GM19452 (cell line): ENCODE results near the gene KIR3DL3.
"Not testable (repeated sequence)": the region's sequence is repeated elsewhere in the genome, so short reads cannot be mapped to it uniquely, and the experiment has no call there.

Experiments
- ATAC-seq: cut with Tn5 transposase; IDR thresholded peaks from one replicate; pipeline ENCODE4 v1.9.1; 2021; ENCODE audit not compliant: unreplicated experiment

KIR3DL3 gene

DNA sequence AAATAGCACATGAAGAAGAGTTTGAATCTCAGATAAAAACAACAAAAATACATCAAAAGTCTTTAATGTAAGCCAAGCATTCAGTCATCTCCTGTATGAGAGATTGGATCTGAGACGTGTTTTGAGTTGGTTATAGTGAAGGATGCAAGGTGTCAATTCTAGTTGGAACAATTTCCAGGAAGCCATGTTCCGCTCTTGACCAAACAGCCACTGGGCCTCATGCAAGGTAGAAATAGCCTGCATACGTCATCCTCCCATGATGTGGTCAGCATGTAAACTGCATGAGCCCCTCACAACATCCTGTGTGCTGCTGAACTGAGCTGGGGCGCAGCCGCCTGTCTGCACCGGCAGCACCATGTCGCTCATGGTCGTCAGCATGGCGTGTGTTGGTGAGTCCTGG is at the start of gene KIR3DL3:
Gene KIR3DL3 (plus strand): TSS at position 301 of the 400 bp plus-strand sequence. CDS start 55 bp downstream, at position 356.
- no peak for ATAC-seq

DNA sequence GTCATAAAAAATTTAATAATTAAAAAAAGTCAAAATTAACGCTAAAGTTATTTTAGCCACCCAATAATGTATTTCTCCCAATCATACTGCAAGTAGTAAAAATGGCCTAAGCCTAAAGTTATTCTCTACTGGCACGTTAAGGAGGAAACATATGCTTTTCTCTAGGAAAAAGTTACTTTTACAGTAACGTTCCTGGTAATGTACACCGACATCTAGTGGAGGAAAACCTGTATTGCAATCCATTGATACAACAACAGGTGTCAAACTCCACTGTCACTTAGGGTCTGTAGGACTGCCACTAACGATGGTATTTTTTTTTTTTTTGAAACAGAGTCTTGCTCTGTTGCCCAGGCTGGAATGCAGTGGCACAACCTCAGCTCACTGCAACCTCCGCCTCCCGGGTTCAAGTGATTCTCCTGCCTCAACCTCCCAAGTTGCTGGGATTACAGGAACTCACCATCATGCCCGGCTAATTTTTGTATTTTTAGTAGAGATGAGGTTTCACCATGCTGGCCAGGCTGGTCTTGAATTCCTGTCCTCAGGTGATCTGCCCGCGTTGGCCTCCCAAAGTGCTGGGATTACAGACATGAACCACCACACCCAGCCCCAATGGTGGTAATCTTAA is 47.9 kb upstream of the KIR3DL3 start:
- not testable (repeated sequence) for ATAC-seq

DNA sequence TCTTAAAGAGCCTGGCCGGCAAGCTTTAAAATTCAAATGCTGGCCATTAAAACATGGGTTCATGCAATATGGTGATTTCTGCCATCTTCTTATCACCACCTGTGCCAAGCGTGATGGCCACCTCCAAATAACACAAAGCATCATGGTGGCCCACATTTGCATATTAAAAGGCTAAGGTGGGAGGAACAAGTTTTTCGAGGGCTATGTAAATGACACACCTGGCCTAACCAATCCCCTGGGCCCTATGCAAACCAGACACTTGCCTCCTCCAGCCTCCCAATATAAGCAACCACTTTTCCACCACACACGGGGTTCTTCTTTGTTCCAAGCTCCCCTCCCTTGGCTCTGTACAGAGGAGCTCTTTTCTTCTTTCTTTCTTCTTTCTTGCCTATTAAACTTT is 47.0 kb upstream of the KIR3DL3 start:
- no peak for ATAC-seq

DNA sequence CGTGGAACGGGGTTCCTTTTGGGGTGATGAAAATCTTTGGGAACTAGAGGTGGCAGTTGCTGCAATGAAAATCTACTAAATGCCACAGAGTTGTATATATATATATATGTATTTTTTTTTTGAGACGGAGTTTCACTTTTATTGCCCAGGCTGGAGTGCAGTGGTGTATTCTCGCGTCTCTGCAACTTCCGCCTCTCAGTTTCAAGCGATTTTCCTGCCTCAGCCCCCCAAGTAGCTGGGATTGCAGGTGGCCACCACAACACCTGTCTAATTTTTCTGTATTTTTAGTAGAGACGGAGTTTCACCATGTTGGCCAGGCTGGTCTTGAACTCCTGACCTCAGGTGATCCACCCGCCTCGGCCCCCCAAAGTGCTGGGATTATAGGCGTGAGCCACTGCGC is 42.6 kb upstream of the KIR3DL3 start:
- ATAC-seq: not testable (repeated sequence)

DNA sequence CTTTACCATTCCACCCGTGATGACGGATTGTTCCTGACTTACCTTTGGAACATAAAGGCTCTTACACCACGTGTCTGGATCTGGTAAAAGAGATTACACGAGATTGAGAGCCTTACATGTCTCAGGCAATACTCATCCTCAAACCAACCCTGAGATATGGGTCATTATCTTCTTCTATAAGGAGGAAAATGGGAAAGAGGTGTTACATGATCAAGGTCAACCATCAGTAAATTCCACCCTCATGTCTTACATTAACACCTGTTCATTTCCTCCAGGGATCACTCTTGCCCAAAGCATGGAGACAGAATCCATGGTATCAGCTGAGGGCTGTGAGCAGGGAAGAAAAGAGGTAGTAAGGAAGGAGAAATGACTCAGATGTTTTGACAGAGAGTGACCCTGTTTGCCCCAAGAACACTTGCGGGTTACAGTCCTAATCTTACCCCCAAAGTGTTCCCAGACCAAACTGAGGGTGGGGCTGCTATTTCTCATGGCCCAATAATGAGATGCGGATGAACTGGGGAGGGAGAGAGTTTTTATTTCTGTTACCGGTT is 41.9 kb upstream of the KIR3DL3 start:
- ATAC-seq: no peak

DNA sequence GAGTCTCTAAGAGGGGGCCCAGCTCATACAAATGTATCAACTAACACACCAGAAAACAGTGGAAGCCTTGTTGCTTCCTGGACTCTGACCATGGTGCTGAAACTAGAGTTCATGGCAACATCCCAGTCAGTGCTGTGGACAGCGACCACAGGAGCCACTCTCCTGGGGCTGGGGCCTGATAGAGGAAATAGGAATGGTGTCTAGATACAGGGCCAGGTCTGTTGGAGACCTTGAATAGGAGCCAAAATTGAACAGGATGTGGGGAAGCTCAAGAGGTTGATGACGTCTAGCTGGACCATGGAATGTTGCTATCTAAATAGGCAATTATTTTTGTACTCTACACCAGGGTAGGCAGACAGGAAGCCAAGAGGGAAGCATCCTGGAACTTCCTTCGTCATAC is 39.7 kb upstream of the KIR3DL3 start:
- no peak for ATAC-seq

DNA sequence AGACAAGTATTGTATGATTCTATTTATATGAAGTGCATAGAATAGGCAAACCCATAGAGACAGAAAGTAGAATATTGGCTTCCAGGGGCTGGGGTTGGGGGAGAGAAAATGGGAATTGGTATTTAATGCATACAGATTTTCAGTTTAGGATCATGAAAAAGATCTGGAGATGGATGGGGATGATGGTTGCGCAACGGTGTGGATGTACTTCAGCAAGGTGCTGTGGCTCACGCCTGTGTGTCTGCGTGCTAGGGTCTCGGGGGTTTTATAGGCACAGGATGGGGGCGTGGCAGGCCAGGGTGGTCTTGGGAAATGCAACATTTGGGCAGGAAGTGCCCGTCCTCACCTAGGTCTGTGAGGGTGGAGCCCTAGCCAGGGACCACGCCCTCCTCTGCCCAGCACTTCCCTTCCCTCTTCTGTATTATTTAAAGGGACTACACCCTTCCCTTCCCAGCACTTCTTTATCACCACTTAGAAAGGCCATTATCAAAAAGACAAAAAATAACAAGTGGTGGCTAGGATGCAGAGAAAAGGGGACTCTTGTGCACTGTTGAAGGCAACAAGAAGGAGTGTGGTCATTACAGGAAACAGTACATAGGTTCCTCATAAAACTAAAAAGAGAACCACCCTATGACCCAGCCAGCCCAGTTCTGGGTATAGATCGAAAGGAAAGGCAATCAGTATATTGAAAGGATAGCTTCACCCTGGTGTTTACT is 32.5 kb upstream of the KIR3DL3 start:
- no peak for ATAC-seq

DNA sequence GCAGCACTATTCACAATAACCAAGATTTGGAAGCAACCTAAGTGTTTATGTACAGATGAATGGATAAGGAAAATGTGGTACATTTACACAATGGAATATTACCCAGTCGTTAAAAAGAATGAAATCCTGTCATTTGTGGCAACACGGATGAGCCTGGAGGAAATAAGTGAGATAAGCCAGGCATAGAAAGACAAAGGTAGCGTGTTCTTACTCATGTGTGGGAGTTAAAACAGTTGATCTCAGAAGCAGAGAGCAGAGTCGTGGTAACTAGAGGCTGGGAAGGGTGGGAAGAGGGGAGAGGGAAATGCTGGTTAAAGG is 32.0 kb upstream of the KIR3DL3 start:
- no peak for ATAC-seq

DNA sequence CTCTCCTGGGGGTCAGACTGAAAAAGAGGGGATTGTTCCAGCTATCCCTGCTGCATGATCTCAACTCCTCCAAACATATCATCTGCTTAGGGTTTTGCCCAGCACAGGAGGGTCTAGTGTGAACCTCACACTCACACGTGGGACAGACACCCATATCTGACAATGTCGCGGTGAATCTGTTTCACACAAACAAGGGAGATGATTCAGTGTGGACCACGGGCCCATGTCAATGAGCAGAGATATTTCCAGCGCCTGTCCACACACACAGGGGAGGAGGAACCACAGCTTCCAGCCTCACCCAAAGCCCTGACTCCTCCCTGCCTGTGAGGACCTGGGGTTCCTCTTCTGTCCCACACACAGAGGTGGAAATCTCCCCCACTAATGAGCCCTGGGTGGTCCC is 29.6 kb upstream of the KIR3DL3 start:
- no peak for ATAC-seq

DNA sequence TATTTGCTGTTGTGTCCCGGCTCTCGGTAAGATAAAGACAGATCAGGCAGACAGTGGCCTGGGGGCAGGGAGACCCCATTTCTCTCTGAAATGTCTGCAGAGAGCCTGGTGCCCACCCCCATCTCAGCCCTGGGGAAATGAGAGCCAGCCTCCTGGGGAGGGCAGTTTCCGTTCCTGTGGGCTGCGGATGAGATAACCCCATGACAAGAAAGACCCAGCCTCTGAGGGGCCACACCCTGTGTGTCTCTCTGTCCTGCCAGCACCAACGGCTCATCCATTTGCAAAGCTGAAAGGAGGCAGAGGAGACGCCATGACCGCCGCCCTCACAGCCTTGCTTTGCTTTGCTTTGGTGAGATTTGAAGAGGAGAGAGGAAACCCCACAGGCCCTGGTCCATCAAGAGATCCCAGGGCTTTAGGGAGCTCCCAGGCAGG is 28.1 kb upstream of the KIR3DL3 start:
- no peak for ATAC-seq

DNA sequence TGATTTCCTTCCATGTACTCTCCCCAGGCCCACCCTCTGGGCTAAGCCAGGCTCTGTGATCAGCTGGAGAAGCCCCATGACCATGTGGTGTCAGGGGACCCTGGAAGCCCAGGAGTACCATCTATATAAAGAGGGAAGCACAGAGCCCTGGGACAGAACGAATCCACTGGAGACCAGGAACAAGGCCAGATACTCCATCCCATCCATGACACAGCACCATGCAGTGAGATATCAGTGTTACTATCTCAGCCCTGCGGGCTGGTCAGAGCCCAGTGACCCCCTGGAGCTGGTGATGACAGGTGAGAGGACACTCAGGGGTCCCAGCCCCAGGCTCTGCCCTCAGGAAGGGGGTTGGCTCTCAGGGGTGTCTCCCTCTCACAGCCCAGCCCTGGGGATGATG is 27.5 kb upstream of the KIR3DL3 start:
- no peak for ATAC-seq

DNA sequence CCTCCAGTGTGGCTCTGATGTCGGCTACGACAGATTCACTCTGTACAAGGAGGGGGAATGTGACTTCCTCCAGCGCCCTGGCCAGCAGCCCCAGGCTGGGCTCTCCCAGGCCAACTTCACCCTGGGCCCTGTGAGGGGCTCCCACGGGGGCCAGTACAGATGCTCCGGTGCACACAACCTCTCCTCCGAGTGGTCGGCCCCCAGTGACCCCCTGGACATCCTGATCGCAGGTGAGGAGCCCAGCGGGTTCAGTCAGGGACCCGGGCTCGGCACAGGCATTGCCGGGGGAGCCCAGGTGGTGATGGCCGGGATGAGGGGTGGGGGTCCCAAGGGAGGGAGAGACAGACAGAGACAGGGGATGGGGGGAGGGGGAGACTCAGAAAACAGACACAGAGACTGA is 26.5 kb upstream of the KIR3DL3 start:
- ATAC-seq: not testable (repeated sequence)

DNA sequence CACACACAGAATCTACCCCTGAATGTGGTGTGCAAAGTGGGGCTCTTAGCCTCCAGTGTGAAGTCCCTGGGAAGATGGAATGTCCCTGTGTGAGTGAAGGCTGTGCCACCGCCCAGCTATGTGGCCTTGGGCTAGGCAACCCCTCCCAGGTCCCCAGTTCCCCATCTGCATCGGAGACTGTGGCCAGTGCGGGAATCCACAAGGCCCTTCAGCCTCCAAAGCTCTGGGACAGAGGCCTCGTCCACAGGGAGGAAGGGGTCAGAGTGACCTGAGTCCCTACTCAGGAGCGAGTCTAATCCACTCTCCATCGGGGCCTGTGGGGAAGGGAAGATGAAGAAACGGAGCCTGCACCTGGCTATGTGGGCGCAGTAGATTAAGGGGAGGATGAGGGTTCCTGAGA is 19.3 kb upstream of the KIR3DL3 start:
- no peak for ATAC-seq

DNA sequence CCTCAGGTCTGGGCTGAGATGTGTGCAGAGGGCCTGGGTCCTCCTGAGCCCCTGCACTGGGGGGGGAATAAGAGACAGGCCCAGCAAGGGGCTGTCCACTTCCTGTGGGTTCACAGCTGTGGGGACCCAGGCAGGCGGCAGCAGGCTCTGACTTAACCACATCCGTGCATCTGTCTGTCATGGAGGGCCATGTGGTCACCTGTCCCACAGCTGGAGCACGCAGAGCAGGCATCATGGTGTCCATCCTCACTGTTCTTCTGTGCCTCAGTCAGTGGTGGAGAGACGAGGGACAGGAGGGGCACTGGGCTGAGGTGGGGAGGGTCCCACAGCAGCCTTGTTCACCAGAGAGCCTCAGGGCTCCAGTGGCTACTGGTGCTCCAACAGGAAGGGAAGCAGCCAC is 16.3 kb upstream of the KIR3DL3 start:
- ATAC-seq: no peak

DNA sequence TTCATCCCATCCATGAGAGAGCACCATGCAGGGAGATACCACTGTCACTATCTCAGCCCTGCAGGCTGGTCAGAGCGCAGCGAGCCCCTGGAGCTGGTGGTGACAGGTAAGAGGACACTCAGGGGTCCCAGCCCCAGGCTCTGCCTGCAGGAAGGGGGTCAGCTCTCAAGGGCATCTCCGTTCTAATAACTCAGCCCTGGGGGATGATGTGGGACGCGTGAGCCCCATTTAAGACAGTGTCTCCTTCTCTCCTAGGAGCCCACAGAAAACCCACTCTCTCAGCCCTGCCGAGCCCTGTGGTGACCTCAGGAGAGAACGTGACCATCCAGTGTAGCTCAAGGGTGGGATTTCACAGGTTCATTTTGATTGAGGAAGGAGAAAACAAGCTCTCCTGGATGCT is 15.5 kb upstream of the KIR3DL3 start:
- no peak for ATAC-seq

DNA sequence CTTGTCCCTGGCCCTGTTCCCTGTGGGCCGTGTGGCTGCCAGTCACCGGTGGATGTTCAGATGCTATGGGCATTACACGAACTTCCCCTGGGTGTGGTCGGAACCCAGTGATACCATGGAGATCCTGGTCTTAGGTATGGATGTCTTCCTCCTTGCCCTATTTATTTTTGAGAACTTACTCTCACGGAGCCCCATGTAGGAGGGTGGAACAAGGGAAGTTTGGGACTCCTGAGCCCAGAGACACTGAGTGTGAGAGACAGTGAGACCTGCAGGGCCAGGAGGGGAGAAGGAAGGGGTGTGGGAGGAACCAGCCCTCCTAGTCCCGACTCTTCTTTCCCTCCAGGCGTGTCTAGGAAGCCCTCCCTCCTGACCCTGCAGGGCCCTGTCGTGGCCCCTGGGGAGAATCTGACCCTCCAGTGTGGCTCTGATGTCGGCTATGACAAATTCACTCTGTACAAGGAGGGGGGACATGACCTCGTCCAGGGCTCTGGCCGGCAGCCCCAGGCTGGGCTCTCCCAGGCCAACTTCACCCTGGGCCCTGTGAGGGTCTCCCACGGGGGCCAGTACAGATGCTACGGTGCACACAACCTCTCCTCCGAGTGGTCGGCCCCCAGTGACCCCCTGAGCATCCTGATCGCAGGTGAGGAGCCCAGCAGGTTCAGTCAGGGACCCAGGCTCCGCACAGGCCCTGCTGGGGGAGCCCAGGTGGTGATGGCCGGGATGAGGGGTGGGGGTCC is 14.9 kb upstream of the KIR3DL3 start:
- ATAC-seq: no peak

DNA sequence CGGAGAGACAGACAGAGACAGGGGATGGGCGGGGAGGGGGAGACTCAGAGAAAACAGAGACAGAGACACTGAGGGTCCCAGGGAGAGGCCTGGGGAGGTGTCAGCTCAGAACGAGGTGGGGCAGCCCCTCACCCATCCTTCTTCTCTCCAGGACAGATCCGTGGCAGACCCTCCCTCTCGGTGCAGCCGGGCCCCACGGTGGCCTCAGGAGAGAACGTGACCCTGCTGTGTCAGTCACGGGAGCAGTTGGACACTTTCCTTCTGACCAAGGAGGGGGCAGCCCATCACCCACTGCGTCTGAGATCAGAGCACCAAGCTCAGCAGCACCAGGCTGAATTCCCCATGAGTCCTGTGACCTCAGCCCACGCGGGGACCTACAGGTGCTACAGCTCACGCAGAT is 14.3 kb upstream of the KIR3DL3 start:
- not testable (repeated sequence) for ATAC-seq

DNA sequence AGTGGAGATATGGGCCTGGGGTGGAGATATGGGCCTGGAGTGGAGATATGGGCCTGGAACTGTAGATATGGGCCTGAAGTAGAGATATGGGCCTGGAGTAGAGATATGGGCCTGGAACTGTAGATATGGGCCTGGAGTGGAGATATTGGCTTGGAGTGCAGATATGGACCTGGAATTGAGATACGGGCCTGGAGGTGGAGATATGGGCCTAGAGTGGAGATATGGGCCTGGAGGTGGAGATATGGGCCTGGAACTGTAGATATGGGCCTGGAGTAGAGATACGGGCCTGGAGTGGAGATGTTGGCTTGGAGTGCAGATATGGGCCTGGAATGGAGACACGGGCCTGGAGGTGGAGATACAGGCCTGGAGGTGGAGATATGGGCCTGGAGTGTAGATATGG is 402 bp downstream of the KIR3DL3 start:
- no peak for ATAC-seq

DNA sequence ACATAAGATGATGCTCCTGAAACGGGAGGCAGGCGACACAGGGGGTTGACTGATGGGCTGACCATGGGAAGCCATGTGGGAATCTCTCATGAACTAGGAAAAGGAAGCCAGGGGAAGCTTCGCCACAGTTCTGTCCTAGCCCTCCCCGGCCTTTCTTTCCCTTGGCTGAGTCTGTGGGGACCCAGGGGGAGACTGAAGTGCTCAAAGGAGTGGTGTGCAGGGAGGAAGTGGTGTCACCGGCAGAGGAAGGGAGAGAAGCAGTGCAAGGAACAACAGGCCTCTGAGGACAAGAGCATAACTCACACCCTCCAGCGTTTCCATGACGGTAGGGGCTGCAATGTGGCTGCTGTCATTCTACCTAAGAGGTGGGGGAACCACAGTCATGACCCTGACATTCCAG is 1.1 kb downstream of the KIR3DL3 start:
- no peak for ATAC-seq

DNA sequence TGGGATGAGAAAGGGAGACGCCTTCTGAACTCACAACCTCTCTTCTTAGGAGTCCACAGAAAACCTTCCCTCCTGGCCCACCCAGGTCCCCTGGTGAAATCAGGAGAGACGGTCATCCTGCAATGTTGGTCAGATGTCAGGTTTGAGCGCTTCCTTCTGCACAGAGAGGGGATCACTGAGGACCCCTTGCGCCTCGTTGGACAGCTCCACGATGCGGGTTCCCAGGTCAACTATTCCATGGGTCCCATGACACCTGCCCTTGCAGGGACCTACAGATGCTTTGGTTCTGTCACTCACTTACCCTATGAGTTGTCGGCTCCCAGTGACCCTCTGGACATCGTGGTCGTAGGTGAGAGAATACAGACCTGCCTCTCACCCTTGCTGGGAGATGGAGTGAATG is 3.3 kb downstream of the KIR3DL3 start:
- ATAC-seq: no peak

DNA sequence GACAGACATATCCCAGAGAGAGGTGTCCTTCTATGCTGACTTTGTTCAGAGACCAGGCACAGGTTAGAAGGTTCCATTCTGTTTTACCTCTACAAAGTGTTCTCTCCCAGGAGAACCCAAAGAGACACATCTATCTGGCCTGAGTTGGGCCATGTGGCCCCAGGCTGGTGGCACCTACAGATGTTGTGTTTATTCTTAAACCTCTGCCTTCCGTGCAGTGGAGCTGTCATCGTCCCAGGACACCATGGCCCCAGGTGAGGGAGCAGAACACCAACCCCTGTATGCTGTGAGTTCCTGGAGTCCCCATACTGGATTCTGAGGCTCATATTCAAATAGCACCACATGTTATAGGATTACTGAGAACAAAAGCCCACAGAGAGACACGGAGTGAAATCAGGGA is 3.9 kb downstream of the KIR3DL3 start:
- no peak for ATAC-seq
